ENCODE results near the gene TARS3.
"Not testable (repeated sequence)": the region's sequence is repeated elsewhere in the genome, so short reads cannot be mapped to it uniquely, and the experiment has no call there.

TARS3 gene

GRCh38 chr15:101652786-101653430 is 71.4 kb downstream of the TARS3 start:
- no peak for DNase-seq

- DNase-seq = peak; percentile 98
These were observed 72.0 kb downstream of the TARS3 start, which contains the start of gene TM2D3 for GRCh38 chr15:101652098-101652785. Gene TM2D3 (minus strand): TSS chr15:101652381. CDS start chr15:101652361, 20 bp downstream.

GRCh38 chr15:101651554-101652097 is 72.6 kb downstream of the TARS3 start:
- DNase-seq = no peak

GRCh38 chr15:101650145-101650544 is 74.1 kb downstream of the TARS3 start:
- no peak for DNase-seq

GRCh38 chr15:101648356-101648755 is 75.9 kb downstream of the TARS3 start:
- DNase-seq = no peak

- no peak for DNase-seq
These were observed 77.0 kb downstream of the TARS3 start for GRCh38 chr15:101647251-101647650.

- no peak for DNase-seq
These were observed 77.6 kb downstream of the TARS3 start for GRCh38 chr15:101646672-101647071.

- no peak for DNase-seq
These were observed 81.9 kb downstream of the TARS3 start for GRCh38 chr15:101642361-101642760.

- DNase-seq = no peak
These were observed 82.4 kb downstream of the TARS3 start for GRCh38 chr15:101641894-101642293.

- DNase-seq = peak; percentile 91
These were observed 83.0 kb downstream of the TARS3 start for GRCh38 chr15:101641129-101641764.

GRCh38 chr15:101639667-101640066 is 84.6 kb downstream of the TARS3 start:
- no peak for DNase-seq

- DNase-seq = no peak
These were observed 86.4 kb downstream of the TARS3 start for GRCh38 chr15:101637919-101638318.

- no peak for DNase-seq
These were observed 86.8 kb downstream of the TARS3 start for GRCh38 chr15:101637516-101637915.

- DNase-seq = no peak
These were observed 87.2 kb downstream of the TARS3 start for GRCh38 chr15:101637038-101637437.

GRCh38 chr15:101635944-101636727 is 88.1 kb downstream of the TARS3 start:
- DNase-seq = no peak

GRCh38 chr15:101633356-101633755 is 90.9 kb downstream of the TARS3 start:
- no peak for DNase-seq

- not testable (repeated sequence) for DNase-seq
These were observed 97.5 kb downstream of the TARS3 start for GRCh38 chr15:101626729-101627128.

- DNase-seq = no peak
These were observed 98.3 kb downstream of the TARS3 start for GRCh38 chr15:101625980-101626379.

- DNase-seq = no peak
These were observed 99.1 kb downstream of the TARS3 start for GRCh38 chr15:101625184-101625583.

- no peak for DNase-seq
These were observed 100.6 kb downstream of the TARS3 start for GRCh38 chr15:101623367-101624304.

GRCh38 chr15:101621961-101622360 is 102.3 kb downstream of the TARS3 start:
- DNase-seq = no peak

GRCh38 chr15:101620671-101621070 is 103.6 kb downstream of the TARS3 start:
- no peak for DNase-seq
